B cell (primary cell): ENCODE data around the gene CACNB2.

Experiments
- EZH2 ChIP-seq: IDR thresholded peaks from 2 replicates; pipeline ENCODE4 v1.6.1; 2012; ENCODE audit warnings: borderline replicate concordance, low read depth, mild to moderate bottlenecking, moderate library complexity, low read length; ENCODE audit not compliant: insufficient read depth, poor library complexity, severe bottlenecking
- TF ChIP-seq, protein P1 (sequence below): fragments of 200-600 bp; IDR thresholded peaks from one replicate; pipeline ENCODE4 v1.8.0; 2022; ENCODE audit warnings: antibody characterized with exemption, mild to moderate bottlenecking

DNA sequence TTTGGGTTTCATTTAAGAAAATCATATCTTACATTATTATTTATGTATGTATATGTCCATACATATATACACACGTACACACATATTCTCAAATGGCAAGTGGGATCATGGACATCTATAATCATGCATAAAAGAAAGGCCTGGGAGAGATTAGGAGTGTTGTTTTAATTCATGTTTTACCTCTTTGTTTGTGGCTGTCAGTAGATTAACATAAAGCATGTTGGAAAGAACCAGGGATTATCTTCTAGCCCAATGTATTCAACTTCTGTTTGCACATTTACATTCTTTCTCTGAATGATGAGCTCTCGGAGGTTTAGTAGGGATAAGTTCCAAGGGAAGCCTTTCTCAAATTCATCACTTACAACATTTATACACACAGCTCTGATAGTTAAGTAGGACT lies 319.8 kb downstream of the CACNB2 start:
- TF ChIP-seq, protein P1, sequence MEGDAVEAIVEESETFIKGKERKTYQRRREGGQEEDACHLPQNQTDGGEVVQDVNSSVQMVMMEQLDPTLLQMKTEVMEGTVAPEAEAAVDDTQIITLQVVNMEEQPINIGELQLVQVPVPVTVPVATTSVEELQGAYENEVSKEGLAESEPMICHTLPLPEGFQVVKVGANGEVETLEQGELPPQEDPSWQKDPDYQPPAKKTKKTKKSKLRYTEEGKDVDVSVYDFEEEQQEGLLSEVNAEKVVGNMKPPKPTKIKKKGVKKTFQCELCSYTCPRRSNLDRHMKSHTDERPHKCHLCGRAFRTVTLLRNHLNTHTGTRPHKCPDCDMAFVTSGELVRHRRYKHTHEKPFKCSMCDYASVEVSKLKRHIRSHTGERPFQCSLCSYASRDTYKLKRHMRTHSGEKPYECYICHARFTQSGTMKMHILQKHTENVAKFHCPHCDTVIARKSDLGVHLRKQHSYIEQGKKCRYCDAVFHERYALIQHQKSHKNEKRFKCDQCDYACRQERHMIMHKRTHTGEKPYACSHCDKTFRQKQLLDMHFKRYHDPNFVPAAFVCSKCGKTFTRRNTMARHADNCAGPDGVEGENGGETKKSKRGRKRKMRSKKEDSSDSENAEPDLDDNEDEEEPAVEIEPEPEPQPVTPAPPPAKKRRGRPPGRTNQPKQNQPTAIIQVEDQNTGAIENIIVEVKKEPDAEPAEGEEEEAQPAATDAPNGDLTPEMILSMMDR = no peak
- no peak for TF ChIP-seq EZH2
